ENCODE results near the gene PHF21B.

DNA sequence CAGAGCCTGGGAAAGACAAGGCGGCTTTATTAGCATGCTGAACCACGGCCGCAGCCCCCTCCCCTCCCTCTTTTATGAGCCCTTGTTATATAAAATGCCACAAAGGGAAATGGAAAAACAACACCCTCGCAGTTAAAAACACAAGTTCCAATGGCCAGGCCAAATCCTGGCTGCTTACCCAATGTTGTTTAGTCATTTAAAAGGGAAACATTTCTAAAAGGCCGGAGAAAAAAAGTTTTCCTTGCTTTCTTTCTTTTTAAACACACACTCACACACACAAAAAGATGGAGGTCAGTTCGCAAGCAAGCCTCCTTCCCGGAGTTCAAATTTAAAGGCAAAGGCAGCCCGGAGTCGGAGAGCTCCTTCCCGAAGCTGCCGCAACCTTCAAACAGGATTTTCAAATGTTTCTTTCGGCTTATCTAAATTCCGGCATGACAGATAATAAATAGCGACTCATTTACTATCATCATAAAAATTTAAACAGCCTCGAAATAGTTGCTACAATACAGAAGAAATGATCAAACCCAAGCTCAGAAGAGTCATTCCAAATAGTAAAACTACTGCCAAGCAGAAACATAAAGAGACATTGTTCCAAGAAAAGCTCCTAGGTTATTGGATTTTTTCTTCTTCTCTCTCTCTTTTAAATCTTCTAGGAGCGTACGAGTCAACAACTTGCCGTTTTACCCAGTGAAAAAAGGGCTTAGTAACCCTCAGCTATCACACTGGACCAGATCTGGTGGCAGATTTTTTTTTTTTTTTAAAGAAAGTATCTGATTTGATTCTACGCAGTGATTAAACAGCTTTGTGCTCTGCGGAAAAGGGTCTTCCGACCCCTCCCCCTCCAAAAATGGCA lies 3.5 kb downstream of the PHF21B start:
- TF ChIP-seq TCF7L2 (IDR thresholded peaks at IDR 0.05; ENCODE audit: borderline replicate concordance, low read depth, low read length) (no peak), BCL11B (tag by site-specific recombination; IDR thresholded peaks at IDR 0.05; ENCODE audit: low read depth) (no peak), ZNF830 (tag by site-specific recombination; IDR thresholded peaks at IDR 0.05; ENCODE audit: low read depth) (no peak), ZNF140 (tag by site-specific recombination; IDR thresholded peaks at IDR 0.05) (no peak), ZNF558 (tag by site-specific recombination; IDR thresholded peaks at IDR 0.05) (no peak), KLF16 (tag by site-specific recombination; IDR thresholded peaks at IDR 0.05) (no peak), ZNF670 (tag by site-specific recombination; IDR thresholded peaks at IDR 0.05; ENCODE audit: low read depth) (no peak)
- TF ChIP-seq, protein P1, sequence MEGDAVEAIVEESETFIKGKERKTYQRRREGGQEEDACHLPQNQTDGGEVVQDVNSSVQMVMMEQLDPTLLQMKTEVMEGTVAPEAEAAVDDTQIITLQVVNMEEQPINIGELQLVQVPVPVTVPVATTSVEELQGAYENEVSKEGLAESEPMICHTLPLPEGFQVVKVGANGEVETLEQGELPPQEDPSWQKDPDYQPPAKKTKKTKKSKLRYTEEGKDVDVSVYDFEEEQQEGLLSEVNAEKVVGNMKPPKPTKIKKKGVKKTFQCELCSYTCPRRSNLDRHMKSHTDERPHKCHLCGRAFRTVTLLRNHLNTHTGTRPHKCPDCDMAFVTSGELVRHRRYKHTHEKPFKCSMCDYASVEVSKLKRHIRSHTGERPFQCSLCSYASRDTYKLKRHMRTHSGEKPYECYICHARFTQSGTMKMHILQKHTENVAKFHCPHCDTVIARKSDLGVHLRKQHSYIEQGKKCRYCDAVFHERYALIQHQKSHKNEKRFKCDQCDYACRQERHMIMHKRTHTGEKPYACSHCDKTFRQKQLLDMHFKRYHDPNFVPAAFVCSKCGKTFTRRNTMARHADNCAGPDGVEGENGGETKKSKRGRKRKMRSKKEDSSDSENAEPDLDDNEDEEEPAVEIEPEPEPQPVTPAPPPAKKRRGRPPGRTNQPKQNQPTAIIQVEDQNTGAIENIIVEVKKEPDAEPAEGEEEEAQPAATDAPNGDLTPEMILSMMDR (tag by site-specific recombination; IDR thresholded peaks at IDR 0.05) = no peak
- TF ChIP-seq, protein P2, sequence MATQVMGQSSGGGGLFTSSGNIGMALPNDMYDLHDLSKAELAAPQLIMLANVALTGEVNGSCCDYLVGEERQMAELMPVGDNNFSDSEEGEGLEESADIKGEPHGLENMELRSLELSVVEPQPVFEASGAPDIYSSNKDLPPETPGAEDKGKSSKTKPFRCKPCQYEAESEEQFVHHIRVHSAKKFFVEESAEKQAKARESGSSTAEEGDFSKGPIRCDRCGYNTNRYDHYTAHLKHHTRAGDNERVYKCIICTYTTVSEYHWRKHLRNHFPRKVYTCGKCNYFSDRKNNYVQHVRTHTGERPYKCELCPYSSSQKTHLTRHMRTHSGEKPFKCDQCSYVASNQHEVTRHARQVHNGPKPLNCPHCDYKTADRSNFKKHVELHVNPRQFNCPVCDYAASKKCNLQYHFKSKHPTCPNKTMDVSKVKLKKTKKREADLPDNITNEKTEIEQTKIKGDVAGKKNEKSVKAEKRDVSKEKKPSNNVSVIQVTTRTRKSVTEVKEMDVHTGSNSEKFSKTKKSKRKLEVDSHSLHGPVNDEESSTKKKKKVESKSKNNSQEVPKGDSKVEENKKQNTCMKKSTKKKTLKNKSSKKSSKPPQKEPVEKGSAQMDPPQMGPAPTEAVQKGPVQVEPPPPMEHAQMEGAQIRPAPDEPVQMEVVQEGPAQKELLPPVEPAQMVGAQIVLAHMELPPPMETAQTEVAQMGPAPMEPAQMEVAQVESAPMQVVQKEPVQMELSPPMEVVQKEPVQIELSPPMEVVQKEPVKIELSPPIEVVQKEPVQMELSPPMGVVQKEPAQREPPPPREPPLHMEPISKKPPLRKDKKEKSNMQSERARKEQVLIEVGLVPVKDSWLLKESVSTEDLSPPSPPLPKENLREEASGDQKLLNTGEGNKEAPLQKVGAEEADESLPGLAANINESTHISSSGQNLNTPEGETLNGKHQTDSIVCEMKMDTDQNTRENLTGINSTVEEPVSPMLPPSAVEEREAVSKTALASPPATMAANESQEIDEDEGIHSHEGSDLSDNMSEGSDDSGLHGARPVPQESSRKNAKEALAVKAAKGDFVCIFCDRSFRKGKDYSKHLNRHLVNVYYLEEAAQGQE (tag by site-specific recombination; IDR thresholded peaks at IDR 0.05) = no peak
- TF ChIP-seq, protein P3, sequence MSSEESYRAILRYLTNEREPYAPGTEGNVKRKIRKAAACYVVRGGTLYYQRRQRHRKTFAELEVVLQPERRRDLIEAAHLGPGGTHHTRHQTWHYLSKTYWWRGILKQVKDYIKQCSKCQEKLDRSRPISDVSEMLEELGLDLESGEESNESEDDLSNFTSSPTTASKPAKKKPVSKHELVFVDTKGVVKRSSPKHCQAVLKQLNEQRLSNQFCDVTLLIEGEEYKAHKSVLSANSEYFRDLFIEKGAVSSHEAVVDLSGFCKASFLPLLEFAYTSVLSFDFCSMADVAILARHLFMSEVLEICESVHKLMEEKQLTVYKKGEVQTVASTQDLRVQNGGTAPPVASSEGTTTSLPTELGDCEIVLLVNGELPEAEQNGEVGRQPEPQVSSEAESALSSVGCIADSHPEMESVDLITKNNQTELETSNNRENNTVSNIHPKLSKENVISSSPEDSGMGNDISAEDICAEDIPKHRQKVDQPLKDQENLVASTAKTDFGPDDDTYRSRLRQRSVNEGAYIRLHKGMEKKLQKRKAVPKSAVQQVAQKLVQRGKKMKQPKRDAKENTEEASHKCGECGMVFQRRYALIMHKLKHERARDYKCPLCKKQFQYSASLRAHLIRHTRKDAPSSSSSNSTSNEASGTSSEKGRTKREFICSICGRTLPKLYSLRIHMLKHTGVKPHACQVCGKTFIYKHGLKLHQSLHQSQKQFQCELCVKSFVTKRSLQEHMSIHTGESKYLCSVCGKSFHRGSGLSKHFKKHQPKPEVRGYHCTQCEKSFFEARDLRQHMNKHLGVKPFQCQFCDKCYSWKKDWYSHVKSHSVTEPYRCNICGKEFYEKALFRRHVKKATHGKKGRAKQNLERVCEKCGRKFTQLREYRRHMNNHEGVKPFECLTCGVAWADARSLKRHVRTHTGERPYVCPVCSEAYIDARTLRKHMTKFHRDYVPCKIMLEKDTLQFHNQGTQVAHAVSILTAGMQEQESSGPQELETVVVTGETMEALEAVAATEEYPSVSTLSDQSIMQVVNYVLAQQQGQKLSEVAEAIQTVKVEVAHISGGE (tag by site-specific recombination; conservative IDR thresholded peaks at IDR 0.05; ENCODE audit: low read depth) = no peak

All from HEK293 (cell line).